Osteoblast (primary cell): ENCODE measurements around the gene S100P. TPM values are rescaled to one million over a fixed set of nuclear protein-coding genes. Genes with fewer than 3 reads are reported as not detected.
A peak's percentile ranks its signal among the peaks of the same experiment; 100 is the strongest.

Experiments used
- DNase-seq: peaks from one replicate; pipeline ENCODE4 v3.0.0; 2011; ENCODE audit warnings: low spot score, mixed read lengths; ENCODE audit not compliant: insufficient read length; ENCODE audit errors: missing footprints
- H2AFZ ChIP-seq: 2 replicates; pipeline ENCODE4 v1.6.0; 2011; ENCODE audit warnings: mild to moderate bottlenecking, low read length
- H3K27ac ChIP-seq: 2 replicates; pipeline ENCODE4 v1.5.1; 2011; ENCODE audit warnings: mild to moderate bottlenecking, low read depth, low read length, moderate library complexity
- H3K27me3 ChIP-seq: 2 replicates; pipeline ENCODE4 v1.6.0; 2012; ENCODE audit warnings: mild to moderate bottlenecking, control low read depth, inconsistent platforms, low read length, moderate library complexity; ENCODE audit not compliant: insufficient read depth
- H3K36me3 ChIP-seq: 2 replicates; pipeline ENCODE4 v1.5.1; 2011; ENCODE audit warnings: mild to moderate bottlenecking, low read length, control low read depth, moderate library complexity; ENCODE audit not compliant: insufficient read depth
- H3K4me1 ChIP-seq: 2 replicates; pipeline ENCODE4 v1.5.1; 2011; ENCODE audit warnings: mild to moderate bottlenecking, low read length, control low read depth, moderate library complexity; ENCODE audit not compliant: insufficient read depth
- H3K4me2 ChIP-seq: 2 replicates; pipeline ENCODE4 v1.6.0; 2011; ENCODE audit warnings: mild to moderate bottlenecking, low read length; ENCODE audit not compliant: insufficient read depth
- H3K4me3 ChIP-seq: fragments of 200-600 bp; sonication (generic); 3 replicates; pipeline ENCODE4 v1.5.1; 2012; ENCODE audit warnings: mild to moderate bottlenecking, low read length, inconsistent platforms; ENCODE audit not compliant: insufficient read depth
- H3K79me2 ChIP-seq: 2 replicates; pipeline ENCODE4 v1.6.0; 2012; ENCODE audit warnings: mild to moderate bottlenecking, low read length, control low read depth, inconsistent platforms; ENCODE audit not compliant: insufficient read depth
- H3K9me3 ChIP-seq: 2 replicates; pipeline ENCODE4 v1.5.1; 2011; ENCODE audit warnings: low read depth, low read length, control low read depth
- H4K20me1 ChIP-seq: 2 replicates; pipeline ENCODE4 v1.6.0; 2012; ENCODE audit warnings: mild to moderate bottlenecking, low read length, control low read depth; ENCODE audit not compliant: insufficient read depth
- CTCF ChIP-seq: IDR thresholded peaks from 2 replicates; pipeline ENCODE4 v1.5.1; 2011; ENCODE audit warnings: mild to moderate bottlenecking, low read depth, low read length, moderate library complexity; ENCODE audit errors: extremely low read depth
- total RNA-seq: library from RNA; depleted of rRNA; stranded (reverse); fragments of >200 nt; gene quantifications from 2 replicates; pipeline ENCODE4 v1.2.3, GENCODE V29; 2012

The S100P gene
- total RNA-seq, 1 donor = 0.36 TPM

GRCh38 chr4:6710996-6711395, 17.3 kb downstream of the S100P start:
- peaks cover 25% of the 10 kb centered on the region for H4K20me1 ChIP-seq

GRCh38 chr4:6714954-6715353, 21.3 kb downstream of the S100P start:
- Histone ChIP-seq H3K4me1 (peaks cover 16% of the 10 kb centered on the region), H3K27me3 (peaks cover 3% of the 10 kb centered on the region), H3K4me2 (no peak overlapping the region), H3K36me3 (no peaks in the 10 kb centered on the region), H3K79me2 (peaks cover 22% of the 10 kb centered on the region), H3K9me3 (no peaks in the 10 kb centered on the region), H2AFZ (peak overlapping the region; percentile 74), H4K20me1 (peaks cover 20% of the 10 kb centered on the region), H3K27ac (no peak overlapping the region), H3K4me3 (no peak overlapping the region)
- peak; percentile 11 for DNase-seq
- no peak for TF ChIP-seq CTCF

More at GRCh38 chr4:6710996-6711395, 17.3 kb downstream of the S100P start:
- no peak overlapping the region for H3K4me2 ChIP-seq
- TF ChIP-seq CTCF = no peak
- peaks cover 3% of the 10 kb centered on the region for H3K27me3 ChIP-seq
- H3K4me1 ChIP-seq = peaks cover 22% of the 10 kb centered on the region
- no peak for DNase-seq
- peaks cover 10% of the 10 kb centered on the region for H3K36me3 ChIP-seq
- no peak overlapping the region for H3K4me3 ChIP-seq
- H3K27ac ChIP-seq = no peak overlapping the region
- peaks cover 37% of the 10 kb centered on the region for H3K79me2 ChIP-seq
- no peaks in the 10 kb centered on the region for H3K9me3 ChIP-seq
- no peak overlapping the region for H2AFZ ChIP-seq

- Histone ChIP-seq H3K4me1 (peaks cover 12% of the 10 kb centered on the region), H3K4me2 (peak overlapping the region; percentile 74), H3K27me3 (peaks cover 3% of the 10 kb centered on the region), H3K4me3 (peak overlapping the region; percentile 93), H4K20me1 (peaks cover 20% of the 10 kb centered on the region), H3K9me3 (no peaks in the 10 kb centered on the region), H3K36me3 (no peaks in the 10 kb centered on the region), H2AFZ (peak overlapping the region; percentile 74), H3K27ac (peak overlapping the region; percentile 79), H3K79me2 (peaks cover 22% of the 10 kb centered on the region)
- TF ChIP-seq CTCF = no peak
- DNase-seq = no peak
Measured at GRCh38 chr4:6715704-6716017, 22.0 kb downstream of the S100P start.

GRCh38 chr4:6716018-6716911, 22.6 kb downstream of the S100P start, which contains the start of gene BLOC1S4:
Gene BLOC1S4 (plus strand): TSS chr4:6716174. CDS start chr4:6716210, 36 bp downstream.
- H3K4me3 ChIP-seq = peak within 1 kb of the TSS; percentile 93
- H3K4me1 ChIP-seq = peaks cover 11% of the 10 kb centered on the region
- H3K36me3 ChIP-seq = no peaks in the 10 kb centered on the region
- peak within 1 kb of the TSS; percentile 74 for H3K4me2 ChIP-seq
- peak within 1 kb of the TSS; percentile 79 for H3K27ac ChIP-seq
- DNase-seq = peak; percentile 98
- H3K27me3 ChIP-seq = no peaks in the 10 kb centered on the region
- peaks cover 22% of the 10 kb centered on the region for H3K79me2 ChIP-seq
- TF ChIP-seq CTCF = no peak
- H4K20me1 ChIP-seq = peaks cover 20% of the 10 kb centered on the region
- H2AFZ ChIP-seq = peak within 1 kb of the TSS; percentile 74
- no peaks in the 10 kb centered on the region for H3K9me3 ChIP-seq
